HEK293T (cell line): ENCODE measurements around the gene RNASE11.

Source experiments
- CTCF ChIA-PET: fragments of 350-600 bp; formaldehyde crosslinking; extraction: SDS; loops from one replicate; lab custom pipeline; 2021; ENCODE audit warnings: antibody characterized with exemption, inconsistent platforms; lab: Yijun Ruan, JAX
- POLR2A ChIA-PET: fragments of 350-600 bp; formaldehyde crosslinking; extraction: SDS; loops from one replicate; lab custom pipeline; 2020; ENCODE audit warnings: antibody characterized with exemption, inconsistent platforms; lab: Yijun Ruan, JAX
- DNase-seq: peaks from one replicate; pipeline ENCODE4 v3.0.0; 2012; ENCODE audit warnings: mixed read lengths; ENCODE audit errors: extremely low spot score
- ARNT ChIP-seq: fragments of 450-650 bp; IDR thresholded peaks from 2 replicates; pipeline ENCODE4 v1.6.1; 2017; ENCODE audit warnings: mild to moderate bottlenecking
- BHLHE40 ChIP-seq: fragments of 450-650 bp; IDR thresholded peaks from 2 replicates; pipeline ENCODE4 v1.6.1; 2016; ENCODE audit warnings: mild to moderate bottlenecking, moderate library complexity, borderline replicate concordance
- CTBP1 ChIP-seq: fragments of 450-650 bp; IDR thresholded peaks from 2 replicates; pipeline ENCODE4 v1.6.1; 2016; ENCODE audit warnings: borderline replicate concordance
- ELF4 ChIP-seq: fragments of 450-650 bp; IDR thresholded peaks from 2 replicates; pipeline ENCODE4 v1.6.1; 2017; ENCODE audit warnings: antibody characterized with exemption
- FOXA1 ChIP-seq: fragments of 450-650 bp; IDR thresholded peaks from 2 replicates; pipeline ENCODE4 v1.6.1; 2016; ENCODE audit warnings: mild to moderate bottlenecking
- FOXK2 ChIP-seq: fragments of 450-650 bp; IDR thresholded peaks from 2 replicates; pipeline ENCODE4 v1.6.1; 2016; ENCODE audit warnings: mild to moderate bottlenecking
- FOXM1 ChIP-seq: fragments of 450-650 bp; IDR thresholded peaks from 2 replicates; pipeline ENCODE4 v1.6.1; 2017; ENCODE audit warnings: mild to moderate bottlenecking, borderline replicate concordance
- HDGF ChIP-seq: fragments of 450-650 bp; IDR thresholded peaks from 2 replicates; pipeline ENCODE4 v1.6.1; 2017; ENCODE audit warnings: antibody characterized with exemption, borderline replicate concordance
- L3MBTL2 ChIP-seq: fragments of 450-650 bp; conservative IDR thresholded peaks from 2 replicates; pipeline ENCODE4 v1.6.1; 2016; ENCODE audit warnings: mild to moderate bottlenecking
- LEF1 ChIP-seq: fragments of 450-650 bp; IDR thresholded peaks from 2 replicates; pipeline ENCODE4 v1.6.1; 2017; ENCODE audit warnings: mild to moderate bottlenecking, borderline replicate concordance
- NFRKB ChIP-seq: fragments of 450-650 bp; IDR thresholded peaks from 2 replicates; pipeline ENCODE4 v1.6.1; 2016; ENCODE audit warnings: mild to moderate bottlenecking, moderate library complexity
- SP1 ChIP-seq: fragments of 450-650 bp; IDR thresholded peaks from 2 replicates; pipeline ENCODE4 v1.6.1; 2017
- SUZ12 ChIP-seq: fragments of 450-650 bp; IDR thresholded peaks from 2 replicates; pipeline ENCODE4 v1.6.1; 2016; ENCODE audit warnings: mild to moderate bottlenecking
- TARDBP ChIP-seq: fragments of 450-650 bp; IDR thresholded peaks from 2 replicates; pipeline ENCODE4 v1.6.1; 2016
- ZNF384 ChIP-seq: fragments of 450-650 bp; IDR thresholded peaks from 2 replicates; pipeline ENCODE4 v1.6.1; 2016
- TF ChIP-seq, protein P1 (sequence below): fragments of 450-650 bp; IDR thresholded peaks from 2 replicates; pipeline ENCODE4 v1.6.1; 2016

The RNASE11 gene

DNA sequence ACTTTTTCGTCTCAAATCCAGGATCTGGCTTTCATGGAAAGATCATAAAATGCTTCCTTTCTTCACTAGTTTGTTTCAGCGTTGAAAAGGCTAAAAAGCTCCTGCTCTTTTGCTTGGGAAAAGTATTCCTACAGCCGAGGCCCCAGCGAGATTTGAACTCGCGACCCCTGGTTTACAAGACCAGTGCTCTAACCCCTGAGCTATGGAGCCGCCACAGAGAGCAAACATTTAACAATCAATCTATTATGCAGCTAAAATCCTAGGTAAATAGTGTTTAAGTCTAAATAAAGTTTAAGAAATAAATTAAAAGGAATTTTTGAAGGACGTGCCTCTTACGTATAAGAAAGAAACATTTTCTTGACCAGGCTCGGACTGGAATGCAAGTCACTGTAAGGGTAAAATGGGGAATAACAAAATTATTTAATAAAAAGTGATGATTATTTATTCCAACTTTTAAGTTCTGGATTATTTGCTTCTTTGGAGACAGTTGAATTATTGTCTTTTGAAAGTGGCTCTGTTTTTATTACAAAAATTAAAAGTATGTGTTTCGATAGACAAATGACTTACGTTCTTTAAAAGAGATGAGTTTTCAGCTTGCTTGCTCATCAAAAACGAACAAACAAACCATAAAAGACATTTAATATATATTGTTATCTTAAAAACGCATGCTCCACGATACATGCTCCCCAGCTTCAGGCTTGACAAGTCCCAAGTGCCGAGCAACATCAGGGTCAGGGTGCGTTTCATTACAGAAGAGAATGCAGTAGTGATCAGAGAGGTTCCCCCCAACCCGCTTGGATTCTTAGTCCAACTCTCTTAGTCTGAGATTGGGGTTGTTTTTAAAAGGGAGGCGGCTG lies 43.5 kb upstream of the RNASE11 start:
- ChIA-PET POLR2A (interaction anchor here (0.9 to 3.8 kb wide), 11 partner anchors 11 to 288 kb away, joined by 4 to 80 read pairs (median 5); partner anchors contain the start of genes PARP2 and RNASE4), CTCF (interaction anchor here (0.6 to 2.3 kb wide), 5 partner anchors 18 to 215 kb away, joined by 3 to 15 read pairs (median 3); no protein-coding TSS in a partner anchor)
- TF ChIP-seq ELF4: no peak
- DNase-seq: peak; percentile 18

DNA sequence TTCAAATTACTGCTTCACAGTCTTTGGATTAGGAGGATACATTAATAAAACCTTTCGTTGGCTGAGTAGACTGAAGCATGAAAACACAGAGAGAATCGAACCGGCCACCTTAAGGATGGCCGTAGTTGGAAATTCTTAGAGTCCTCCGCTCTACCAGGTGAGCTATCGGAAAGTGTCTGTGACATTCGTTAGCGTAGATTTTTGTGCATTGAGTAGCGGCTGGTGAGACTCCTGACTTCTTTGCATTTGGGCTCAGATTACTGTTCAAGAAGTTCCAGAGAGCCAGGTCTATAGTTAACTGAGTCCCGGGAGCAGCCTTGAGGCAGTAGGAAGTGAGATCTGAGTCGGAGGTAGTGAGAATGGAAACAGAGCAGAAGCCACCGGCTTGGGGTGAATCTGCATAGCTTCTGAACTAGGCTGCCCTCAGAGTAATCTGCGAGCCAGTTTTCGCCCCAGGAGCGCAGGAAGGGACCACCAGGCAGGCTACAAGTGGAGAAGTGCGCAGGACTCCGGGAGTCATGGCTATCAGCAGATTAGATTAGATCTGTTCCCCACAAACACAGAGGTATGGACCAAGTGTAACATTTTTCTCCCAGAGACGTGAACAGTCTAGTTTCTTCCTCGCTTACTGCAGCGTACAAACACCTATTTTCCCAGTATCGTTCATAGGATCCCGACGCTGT lies 42.7 kb upstream of the RNASE11 start:
- ChIA-PET CTCF (interaction anchor here (0.6 to 2.3 kb wide), 6 partner anchors 17 to 157 kb away, joined by 3 to 15 read pairs (median 4); no protein-coding TSS in a partner anchor), POLR2A (interaction anchor here (0.9 to 3.8 kb wide), 7 partner anchors 10 to 52 kb away, joined by 4 to 80 read pairs (median 9); partner anchors contain the start of gene RNASE4)
- TF ChIP-seq TARDBP (no peak), BHLHE40 (no peak), L3MBTL2 (no peak), CTBP1 (no peak), ARNT (no peak), ZNF384 (no peak), NFRKB (no peak), SUZ12 (no peak), FOXA1 (no peak), FOXK2 (no peak), ELF4 (no peak), LEF1 (no peak)
- TF ChIP-seq, protein P1, sequence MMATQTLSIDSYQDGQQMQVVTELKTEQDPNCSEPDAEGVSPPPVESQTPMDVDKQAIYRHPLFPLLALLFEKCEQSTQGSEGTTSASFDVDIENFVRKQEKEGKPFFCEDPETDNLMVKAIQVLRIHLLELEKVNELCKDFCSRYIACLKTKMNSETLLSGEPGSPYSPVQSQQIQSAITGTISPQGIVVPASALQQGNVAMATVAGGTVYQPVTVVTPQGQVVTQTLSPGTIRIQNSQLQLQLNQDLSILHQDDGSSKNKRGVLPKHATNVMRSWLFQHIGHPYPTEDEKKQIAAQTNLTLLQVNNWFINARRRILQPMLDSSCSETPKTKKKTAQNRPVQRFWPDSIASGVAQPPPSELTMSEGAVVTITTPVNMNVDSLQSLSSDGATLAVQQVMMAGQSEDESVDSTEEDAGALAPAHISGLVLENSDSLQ: no peak
- peak; percentile 51 for DNase-seq

DNA sequence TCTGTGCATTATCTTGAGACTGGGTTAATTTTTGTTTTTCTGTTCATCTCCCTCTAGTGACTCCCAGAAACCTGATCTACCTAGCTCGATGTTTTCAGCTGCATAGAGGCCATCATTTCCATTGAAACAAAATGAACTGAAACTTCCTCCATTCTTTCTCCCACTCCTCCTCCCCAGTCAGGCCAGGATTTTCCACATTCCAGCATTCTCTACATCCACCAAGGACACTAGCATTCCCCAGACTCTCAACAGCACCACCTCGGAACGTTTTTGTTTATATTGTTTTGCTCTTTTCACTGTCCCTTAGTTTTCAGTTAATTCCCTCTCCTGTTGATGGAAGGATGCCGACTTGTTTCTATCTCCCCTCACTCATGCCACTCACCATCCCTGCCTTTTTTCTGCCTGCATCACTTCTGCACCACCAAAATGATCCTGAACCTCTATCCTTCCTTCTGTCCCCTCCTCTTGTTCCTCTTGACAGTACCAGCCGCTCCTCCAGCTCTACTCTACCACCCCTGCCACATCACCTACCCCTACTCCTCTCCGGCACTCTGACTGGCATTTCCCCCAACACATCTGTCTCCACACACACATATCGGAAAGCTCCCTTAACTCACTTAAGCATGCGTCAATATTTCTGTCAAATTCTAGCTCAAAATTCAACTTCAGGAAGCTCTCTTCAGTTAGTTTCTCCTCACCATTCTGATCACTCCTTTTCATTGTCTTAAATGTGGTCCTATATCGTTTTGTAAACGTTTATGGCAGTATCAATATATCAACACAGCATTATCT lies 40.5 kb upstream of the RNASE11 start:
- ChIA-PET POLR2A (interaction anchor here (0.9 to 1.6 kb wide), 3 partner anchors 54 to 63 kb away, joined by 3 to 9 read pairs (median 6); partner anchors contain the start of gene RNASE4), CTCF (interaction anchor here (0.7 kb wide), 1 partner anchor 342 kb away, joined by 4 read pairs; no protein-coding TSS in a partner anchor)
- TF ChIP-seq SP1 (no peak), TARDBP (no peak), LEF1 (no peak), L3MBTL2 (no peak)
- TF ChIP-seq, protein P1: no peak
- DNase-seq: no peak

DNA sequence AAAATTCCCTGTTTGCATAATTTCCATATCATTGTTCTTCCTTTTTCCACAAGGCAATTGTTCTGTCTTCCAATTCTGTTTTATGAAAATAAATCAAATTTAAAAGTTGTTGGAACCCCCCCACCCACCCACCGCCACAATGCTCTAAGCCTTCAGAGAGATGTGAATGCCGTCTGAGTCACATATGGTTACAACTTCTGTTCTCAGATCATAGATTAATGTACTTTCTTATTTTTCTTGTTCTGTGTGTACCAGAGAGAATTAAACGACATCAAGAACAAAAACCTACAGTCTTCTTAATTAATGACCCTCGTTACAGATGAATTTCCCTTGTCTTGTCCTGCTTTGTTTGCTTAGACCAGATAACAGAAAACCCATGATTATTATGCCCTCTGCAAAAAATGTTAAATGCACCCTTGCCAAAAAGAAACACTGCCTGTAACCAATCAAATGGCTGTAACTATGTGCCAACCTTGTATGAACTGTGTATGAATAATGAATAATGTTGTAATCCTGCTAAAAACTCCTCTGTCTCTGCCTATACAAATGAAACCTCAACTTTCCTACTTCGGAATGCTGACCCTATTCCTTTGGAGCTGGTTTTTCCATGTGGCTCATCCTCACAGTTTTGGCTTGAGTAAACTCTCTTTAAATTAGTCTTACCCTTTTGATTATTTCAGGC lies 39.7 kb upstream of the RNASE11 start:
- ChIA-PET POLR2A (interaction anchor here (0.9 to 1.6 kb wide), 3 partner anchors 54 to 63 kb away, joined by 3 to 9 read pairs (median 6); partner anchors contain the start of gene RNASE4), CTCF (no interaction called here)
- no peak for DNase-seq
- no peak for TF ChIP-seq TARDBP
- TF ChIP-seq, protein P1: no peak
- TF ChIP-seq HDGF: no peak
- TF ChIP-seq ELF4: no peak
- TF ChIP-seq FOXM1: no peak
- TF ChIP-seq L3MBTL2: no peak
- no peak for TF ChIP-seq FOXK2
- TF ChIP-seq CTBP1: no peak
- no peak for TF ChIP-seq SUZ12
- no peak for TF ChIP-seq ZNF384
- TF ChIP-seq FOXA1: no peak
- TF ChIP-seq ARNT: no peak
- TF ChIP-seq BHLHE40: no peak
- no peak for TF ChIP-seq NFRKB

DNA sequence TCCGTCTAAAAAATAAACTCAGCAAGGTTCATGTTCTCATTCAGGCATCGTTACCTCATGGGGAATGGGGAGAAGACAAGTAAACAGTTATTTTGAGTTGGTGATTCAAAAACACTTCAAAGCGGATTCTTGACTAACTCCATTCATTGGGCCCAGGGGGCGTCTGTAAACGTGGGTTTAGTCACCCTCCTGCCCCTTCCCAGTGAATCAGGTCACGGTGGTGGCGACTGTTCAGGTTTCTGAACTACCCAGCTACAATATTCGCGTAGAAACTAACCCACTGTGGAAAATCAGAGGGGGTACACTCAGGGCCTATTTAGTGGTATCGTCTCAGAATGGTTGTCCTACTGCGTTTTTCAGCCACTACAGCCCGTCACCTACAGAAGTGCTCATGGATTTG lies 38.5 kb upstream of the RNASE11 start:
- ChIA-PET CTCF (interaction anchor here (0.6 kb wide), 1 partner anchor 28 kb away, joined by 3 read pairs; no protein-coding TSS in a partner anchor), POLR2A (no interaction called here)
- no peak for TF ChIP-seq FOXK2
- no peak for TF ChIP-seq TARDBP
- no peak for TF ChIP-seq LEF1
- no peak for TF ChIP-seq ARNT
- TF ChIP-seq L3MBTL2: no peak
- no peak for TF ChIP-seq SUZ12
- no peak for TF ChIP-seq BHLHE40
- no peak for TF ChIP-seq NFRKB
- TF ChIP-seq FOXA1: no peak
- TF ChIP-seq, protein P1: no peak
- no peak for TF ChIP-seq SP1
- no peak for TF ChIP-seq ZNF384
- no peak for TF ChIP-seq ELF4
- no peak for TF ChIP-seq HDGF
- TF ChIP-seq FOXM1: no peak
- DNase-seq: no peak
